HepG2 (cell line): ENCODE results near the gene LMNA. TPM values are rescaled to one million over a fixed set of nuclear protein-coding genes. Genes with fewer than 3 reads are reported as not detected.

ENCODE experiments used
- PTBP1 ChIP-seq: fragments of 200-400 bp; formaldehyde crosslinking; IDR thresholded peaks from 2 replicates; pipeline ENCODE4 v1.6.1; 2018; ENCODE audit warnings: low read length, low read depth; ENCODE audit not compliant: poor library complexity, severe bottlenecking
- polyA plus RNA-seq, 8 experiments: library from polyadenylated mRNA; depleted of rRNA in 3 of 8; stranded (reverse) in 7 of 8; unstranded in 1 of 8; fragments of >200 nt; fragmentation: Illumina TruSeq in 4 of 8; extraction: Trizol in 4 of 8; gene quantifications; 2 replicates each; pipeline versions ENCODE4 v1.2.1 to v1.2.3, GENCODE V29; 2011 to 2016; ENCODE audit warnings: low read depth in 4 of 8, missing spikeins in 1 of 8, mixed read lengths in 1 of 8; ENCODE audit not compliant: insufficient read depth in 1 of 8
- total RNA-seq, 5 experiments: library from RNA; depleted of rRNA; stranded (reverse); fragments of >200 nt; fragmentation: Illumina TruSeq; extraction: Trizol; gene quantifications; 2 replicates each; pipeline ENCODE4 v1.2.3, GENCODE V29; 2016; ENCODE audit warnings: low read depth in 1 of 5
- TF ChIP-seq, protein P1 (sequence below): sonication (generic); formaldehyde crosslinking; IDR thresholded peaks from 2 replicates; pipeline ENCODE4 v1.4.0; 2020; ENCODE audit warnings: missing genetic modification reagents, borderline replicate concordance
- TF ChIP-seq, protein P2 (sequence below): sonication (generic); formaldehyde crosslinking; IDR thresholded peaks from 2 replicates; pipeline ENCODE4 v1.4.0; 2020; ENCODE audit warnings: missing genetic modification reagents, low read depth, mild to moderate bottlenecking, borderline replicate concordance
- TF ChIP-seq, protein P3 (sequence below): sonication (generic); formaldehyde crosslinking; IDR thresholded peaks from 2 replicates; pipeline ENCODE4 v1.5.0; 2020; ENCODE audit warnings: missing genetic modification reagents

Gene LMNA
- total and polyA plus RNA-seq, 2 of the 13 experiments (the other 11 are each of a cell fraction or from before 2014, with no cell fraction given) = 107 to 225 TPM

DNA sequence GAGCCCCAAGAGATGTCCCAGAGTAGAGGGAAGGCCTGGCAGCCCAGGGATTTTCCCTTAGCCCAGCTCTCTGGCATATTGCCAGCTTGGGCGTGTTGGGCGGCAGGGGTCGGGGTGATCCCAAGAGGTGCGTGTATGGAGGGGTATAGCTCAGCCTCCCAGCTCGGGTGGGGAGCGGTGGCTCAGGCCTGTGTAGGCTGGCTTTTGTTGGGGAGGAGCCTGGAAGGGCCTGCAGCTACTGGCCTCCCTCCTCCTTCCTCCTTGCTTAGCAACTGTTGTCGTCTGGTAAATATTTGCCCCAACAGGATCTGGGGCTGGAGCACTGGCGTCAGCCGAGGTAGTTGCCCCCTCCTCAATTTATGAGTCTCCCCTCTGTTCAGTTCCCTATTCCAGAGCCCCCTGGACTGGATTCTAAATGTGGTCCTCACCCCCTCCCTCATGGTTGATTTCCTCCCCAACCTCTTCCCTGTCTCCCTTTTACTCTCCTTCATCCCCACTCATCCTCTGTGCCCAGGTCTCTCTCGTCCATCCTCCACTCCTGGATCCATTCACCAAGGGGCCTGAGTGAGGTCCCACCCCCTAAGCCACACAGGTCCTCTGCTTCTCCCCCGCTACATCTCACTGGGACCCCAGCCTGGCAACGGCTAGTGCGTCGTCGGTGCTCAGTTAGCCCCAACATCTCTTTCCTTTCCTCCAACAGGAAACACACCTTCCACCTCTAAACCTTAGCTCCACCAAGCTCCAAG lies 10.3 kb upstream of the LMNA start (continued):
- TF ChIP-seq, protein P1, sequence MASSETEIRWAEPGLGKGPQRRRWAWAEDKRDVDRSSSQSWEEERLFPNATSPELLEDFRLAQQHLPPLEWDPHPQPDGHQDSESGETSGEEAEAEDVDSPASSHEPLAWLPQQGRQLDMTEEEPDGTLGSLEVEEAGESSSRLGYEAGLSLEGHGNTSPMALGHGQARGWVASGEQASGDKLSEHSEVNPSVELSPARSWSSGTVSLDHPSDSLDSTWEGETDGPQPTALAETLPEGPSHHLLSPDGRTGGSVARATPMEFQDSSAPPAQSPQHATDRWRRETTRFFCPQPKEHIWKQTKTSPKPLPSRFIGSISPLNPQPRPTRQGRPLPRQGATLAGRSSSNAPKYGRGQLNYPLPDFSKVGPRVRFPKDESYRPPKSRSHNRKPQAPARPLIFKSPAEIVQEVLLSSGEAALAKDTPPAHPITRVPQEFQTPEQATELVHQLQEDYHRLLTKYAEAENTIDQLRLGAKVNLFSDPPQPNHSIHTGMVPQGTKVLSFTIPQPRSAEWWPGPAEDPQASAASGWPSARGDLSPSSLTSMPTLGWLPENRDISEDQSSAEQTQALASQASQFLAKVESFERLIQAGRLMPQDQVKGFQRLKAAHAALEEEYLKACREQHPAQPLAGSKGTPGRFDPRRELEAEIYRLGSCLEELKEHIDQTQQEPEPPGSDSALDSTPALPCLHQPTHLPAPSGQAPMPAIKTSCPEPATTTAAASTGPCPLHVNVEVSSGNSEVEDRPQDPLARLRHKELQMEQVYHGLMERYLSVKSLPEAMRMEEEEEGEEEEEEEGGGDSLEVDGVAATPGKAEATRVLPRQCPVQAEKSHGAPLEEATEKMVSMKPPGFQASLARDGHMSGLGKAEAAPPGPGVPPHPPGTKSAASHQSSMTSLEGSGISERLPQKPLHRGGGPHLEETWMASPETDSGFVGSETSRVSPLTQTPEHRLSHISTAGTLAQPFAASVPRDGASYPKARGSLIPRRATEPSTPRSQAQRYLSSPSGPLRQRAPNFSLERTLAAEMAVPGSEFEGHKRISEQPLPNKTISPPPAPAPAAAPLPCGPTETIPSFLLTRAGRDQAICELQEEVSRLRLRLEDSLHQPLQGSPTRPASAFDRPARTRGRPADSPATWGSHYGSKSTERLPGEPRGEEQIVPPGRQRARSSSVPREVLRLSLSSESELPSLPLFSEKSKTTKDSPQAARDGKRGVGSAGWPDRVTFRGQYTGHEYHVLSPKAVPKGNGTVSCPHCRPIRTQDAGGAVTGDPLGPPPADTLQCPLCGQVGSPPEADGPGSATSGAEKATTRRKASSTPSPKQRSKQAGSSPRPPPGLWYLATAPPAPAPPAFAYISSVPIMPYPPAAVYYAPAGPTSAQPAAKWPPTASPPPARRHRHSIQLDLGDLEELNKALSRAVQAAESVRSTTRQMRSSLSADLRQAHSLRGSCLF (CRISPR knock-in tag) = no peak
- TF ChIP-seq, protein P2, sequence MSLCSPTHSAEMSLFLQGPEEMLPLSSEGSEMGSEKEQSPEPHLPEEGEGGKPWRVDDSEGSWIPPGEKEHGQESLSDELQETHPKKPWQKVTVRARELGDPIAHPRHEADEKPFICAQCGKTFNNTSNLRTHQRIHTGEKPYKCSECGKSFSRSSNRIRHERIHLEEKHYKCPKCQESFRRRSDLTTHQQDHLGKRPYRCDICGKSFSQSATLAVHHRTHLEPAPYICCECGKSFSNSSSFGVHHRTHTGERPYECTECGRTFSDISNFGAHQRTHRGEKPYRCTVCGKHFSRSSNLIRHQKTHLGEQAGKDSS (CRISPR knock-in tag) = no peak
- TF ChIP-seq, protein P3, sequence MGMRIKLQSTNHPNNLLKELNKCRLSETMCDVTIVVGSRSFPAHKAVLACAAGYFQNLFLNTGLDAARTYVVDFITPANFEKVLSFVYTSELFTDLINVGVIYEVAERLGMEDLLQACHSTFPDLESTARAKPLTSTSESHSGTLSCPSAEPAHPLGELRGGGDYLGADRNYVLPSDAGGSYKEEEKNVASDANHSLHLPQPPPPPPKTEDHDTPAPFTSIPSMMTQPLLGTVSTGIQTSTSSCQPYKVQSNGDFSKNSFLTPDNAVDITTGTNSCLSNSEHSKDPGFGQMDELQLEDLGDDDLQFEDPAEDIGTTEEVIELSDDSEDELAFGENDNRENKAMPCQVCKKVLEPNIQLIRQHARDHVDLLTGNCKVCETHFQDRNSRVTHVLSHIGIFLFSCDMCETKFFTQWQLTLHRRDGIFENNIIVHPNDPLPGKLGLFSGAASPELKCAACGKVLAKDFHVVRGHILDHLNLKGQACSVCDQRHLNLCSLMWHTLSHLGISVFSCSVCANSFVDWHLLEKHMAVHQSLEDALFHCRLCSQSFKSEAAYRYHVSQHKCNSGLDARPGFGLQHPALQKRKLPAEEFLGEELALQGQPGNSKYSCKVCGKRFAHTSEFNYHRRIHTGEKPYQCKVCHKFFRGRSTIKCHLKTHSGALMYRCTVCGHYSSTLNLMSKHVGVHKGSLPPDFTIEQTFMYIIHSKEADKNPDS (CRISPR knock-in tag) = no peak
- TF ChIP-seq PTBP1 = no peak
